K562 (cell line): ENCODE data around the gene MTA1. TPM values are rescaled to one million over a fixed set of nuclear protein-coding genes. Genes with fewer than 3 reads are reported as not detected.

ENCODE experiments used
- ATAC-seq: fragments of 200-7000 bp; cut with Tn5 transposase; 3 replicates; pipeline ENCODE4 v1.9.1; 2020; ENCODE audit warnings: moderate library complexity
- BruUV-seq: library from RNA; stranded (reverse); fragments of 400-500 nt; replicated peaks from 2 replicates; lab custom pipeline; 2021; lab: Mats Ljungman, UMichigan
- CTCF ChIA-PET: fragments of 300-600 bp; formaldehyde crosslinking; extraction: SDS; loops from one replicate; lab custom pipeline; 2021; ENCODE audit warnings: low intra/inter-chr PET ratio; lab: Yijun Ruan, JAX
- POLR2A ChIA-PET: fragments of 300-600, 350-650 bp; sonication (Branson Sonifier 250); formaldehyde crosslinking; extraction: SDS; loops from one replicate; lab custom pipeline; 2021; ENCODE audit warnings: antibody characterized with exemption, inconsistent platforms; lab: Yijun Ruan, JAX
- DNase-seq, 4 experiments: peaks; one replicate each; pipeline versions ENCODE4 v3.0.0 to v3.0.0-alpha.2; 2011 to 2018; ENCODE audit warnings: low spot score in 3 of 4, mixed read lengths in 3 of 4; ENCODE audit errors: extremely low read depth in 1 of 4
- FAIRE-seq: peaks from 2 replicates; lab custom pipeline; 2011; peaks lifted over from hg19 to GRCh38; lab: Jason Lieb, UNC
- H2AFZ ChIP-seq: 2 replicates; pipeline ENCODE4 v1.6.0; 2011; ENCODE audit warnings: low read depth, low read length, control low read depth, inconsistent platforms
- H3K27ac ChIP-seq: fragments of 200-600 bp; 3 replicates; pipeline ENCODE4 v1.8.0; 2011; ENCODE audit warnings: low read depth, mild to moderate bottlenecking, control low read depth, inconsistent platforms, low read length, moderate library complexity, mixed read lengths; ENCODE audit errors: extremely low read depth
- H3K27me3 ChIP-seq, 2 experiments: fragments of 300-600 bp in 1 of 2; 2 replicates in 1 of 2; 3 replicates in 1 of 2; pipeline versions ENCODE4 v1.6.0 to v1.8.0; 2011; ENCODE audit warnings: inconsistent platforms in 2 of 2, low read length in 2 of 2, mild to moderate bottlenecking in 1 of 2, mixed read lengths in 1 of 2, moderate library complexity in 1 of 2; ENCODE audit not compliant: control insufficient read depth in 2 of 2, insufficient read depth in 2 of 2
- H3K36me3 ChIP-seq: fragments of 300-600 bp; 3 replicates; pipeline ENCODE4 v1.8.0; 2011; ENCODE audit warnings: mild to moderate bottlenecking, low read length, inconsistent platforms; ENCODE audit not compliant: control insufficient read depth, insufficient read depth
- H3K4me1 ChIP-seq, 2 experiments: fragments of 200-600 bp in 1 of 2; replicated peaks in 1 of 2; 2 replicates in 1 of 2; 3 replicates in 1 of 2; pipeline versions ENCODE4 v1.5.1 to v1.8.0; 2011; ENCODE audit warnings: inconsistent platforms in 2 of 2, low read length in 2 of 2, mild to moderate bottlenecking in 1 of 2, mixed read lengths in 1 of 2, moderate library complexity in 1 of 2; ENCODE audit not compliant: control insufficient read depth in 2 of 2, insufficient read depth in 2 of 2
- H3K4me2 ChIP-seq: 2 replicates; pipeline ENCODE4 v1.6.1; 2011; ENCODE audit warnings: low read length, control low read depth, inconsistent platforms, mixed read lengths; ENCODE audit not compliant: insufficient read depth
- H3K4me3 ChIP-seq: fragments of 200-600 bp; sonication (generic), shearing (Covaris generic); 2 replicates; pipeline ENCODE4 v1.5.1; 2016; ENCODE audit warnings: control low read depth, inconsistent platforms
- H3K79me2 ChIP-seq: fragments of 200-600 bp; 3 replicates; pipeline ENCODE4 v1.8.0; 2011; ENCODE audit warnings: low read length, inconsistent platforms; ENCODE audit not compliant: control insufficient read depth, insufficient read depth
- H3K9ac ChIP-seq, 2 experiments: 2 replicates each; pipeline versions ENCODE4 v1.6.0 to v1.6.1; 2011; ENCODE audit warnings: low read depth in 2 of 2, low read length in 2 of 2, control low read depth in 1 of 2, inconsistent platforms in 1 of 2, mild to moderate bottlenecking in 1 of 2, mixed read lengths in 1 of 2; ENCODE audit not compliant: insufficient read depth in 1 of 2
- H3K9me1 ChIP-seq: one replicate; pipeline ENCODE4 v1.6.0; 2011; ENCODE audit warnings: inconsistent platforms, mild to moderate bottlenecking, low read length, moderate library complexity; ENCODE audit not compliant: control insufficient read depth, insufficient read depth
- H3K9me3 ChIP-seq: replicated peaks from 2 replicates; pipeline ENCODE4 v1.5.1; 2011; ENCODE audit warnings: low read depth, low read length, inconsistent platforms; ENCODE audit not compliant: control insufficient read depth, insufficient read depth
- H4K20me1 ChIP-seq: replicated peaks from 2 replicates; pipeline ENCODE4 v1.6.1; 2011; ENCODE audit warnings: low read length, inconsistent platforms, mixed read lengths; ENCODE audit not compliant: control insufficient read depth, insufficient read depth
- SMAD3 ChIP-seq: fragments of 450-650 bp; formaldehyde crosslinking; conservative IDR thresholded peaks from 2 replicates; pipeline ENCODE4 v1.4.0; 2020; ENCODE audit warnings: mild to moderate bottlenecking
- SPI1 ChIP-seq: IDR thresholded peaks from 2 replicates; pipeline ENCODE4 v1.6.1; 2011; ENCODE audit warnings: low read depth, low read length, control low read depth, borderline replicate concordance
- XRCC4 ChIP-seq: IDR thresholded peaks from one replicate; pipeline ENCODE4 v1.6.1; 2011; ENCODE audit not compliant: insufficient read depth, insufficient read length; ENCODE audit errors: extremely low read depth
- ZNF12 ChIP-seq: sonication (generic); formaldehyde crosslinking; IDR thresholded peaks from 2 replicates; pipeline ENCODE4 v1.4.0; 2020; ENCODE audit warnings: mild to moderate bottlenecking, missing genetic modification reagents
- ZNF407 ChIP-seq: fragments of 450-650 bp; IDR thresholded peaks from 2 replicates; pipeline ENCODE4 v1.6.1; 2016; ENCODE audit warnings: low read depth
- ZSCAN29 ChIP-seq: fragments of 450-650 bp; IDR thresholded peaks from 2 replicates; pipeline ENCODE4 v1.6.1; 2017
- WGBS: fragments of 100-300 bp; shearing (Covaris generic); methylation state at CpG from one replicate; pipeline ENCODE4 v1.1.6; 2016; ENCODE audit warnings: low coverage, mixed read lengths; ENCODE audit not compliant: insufficient coverage; ENCODE audit errors: missing lambda C conversion rate; 5-methylcytosine and 5-hydroxymethylcytosine counted together
- in situ Hi-C: fragments of 300-500 bp; cut with MboI; formaldehyde crosslinking; loops from 4 replicates; pipeline ENCODE4 v1.15.0; 2018; ENCODE audit warnings: inconsistent platforms, mixed read lengths
- intact Hi-C: fragments of 100-400 bp; cut with micrococcal nuclease; formaldehyde crosslinking; loops from 2 replicates; pipeline ENCODE4 v1.14.2; 2022
- polyA plus RNA-seq, 8 experiments: library from polyadenylated mRNA; depleted of rRNA in 4 of 8; stranded (reverse) in 5 of 8; unstranded in 3 of 8; fragments of >200 nt; fragmentation: Nextera tagmentation in 2 of 8; fragmentation: Illumina TruSeq in 1 of 8; extraction: Ambion mirVana in 2 of 8; extraction: Trizol in 1 of 8; gene quantifications; 2 replicates each; pipeline versions ENCODE4 v1.2.1 to v1.2.3, GENCODE V29; 2011 to 2014; ENCODE audit warnings: inconsistent platforms in 1 of 8, missing spikeins in 1 of 8
- total RNA-seq, 7 experiments: library from RNA; depleted of rRNA in 6 of 7; stranded (reverse); fragments of >200 nt in 6 of 7; fragmentation: Illumina TruSeq in 2 of 7; extraction: Trizol in 2 of 7; gene quantifications; 2 replicates each; pipeline versions ENCODE4 v1.2.1 to v1.2.3, GENCODE V29; 2011 to 2021; ENCODE audit warnings: low replicate concordance in 1 of 7
- TF ChIP-seq, protein P1 (sequence below): fragments of 450-650 bp; IDR thresholded peaks from 2 replicates; pipeline ENCODE4 v1.6.1; 2017; ENCODE audit warnings: antibody characterized with exemption

Gene MTA1
- total and polyA plus RNA-seq, 9 of the 15 experiments (the other 6 are each of a cell fraction or from before 2014, with no cell fraction given) = 0.13 to 118 (median 32.3) TPM

DNA sequence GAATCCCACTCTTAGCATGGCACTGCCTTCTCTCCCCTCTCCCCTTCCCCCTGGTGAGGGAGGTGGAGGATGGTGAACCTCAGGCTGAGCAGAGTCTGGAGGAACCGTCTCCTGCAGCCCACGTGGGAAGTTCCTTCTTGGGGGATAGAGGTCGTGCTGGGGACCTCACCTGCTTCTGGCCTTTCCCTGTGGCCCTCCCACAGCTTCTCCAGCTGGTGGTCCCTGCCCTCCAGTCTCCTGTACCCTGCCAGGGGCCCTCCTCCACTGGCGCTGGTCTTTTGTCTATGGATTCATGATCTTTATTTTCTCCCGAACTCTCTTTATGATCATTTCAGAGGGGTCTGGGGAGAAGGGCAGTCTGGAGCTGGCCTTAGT, 9.0 kb upstream of the MTA1 start:
- in situ Hi-C loops (no loop called here), intact Hi-C loops (no loop called here)
- Histone ChIP-seq H3K9ac (peak overlapping the region in 1 of 2 experiments; percentile 85; a peak in 2 of 4 replicates), H4K20me1 (no peaks in the 10 kb centered on the region), H3K27me3 (peaks cover 0 to 10% of the 10 kb centered on the region in 2 experiments; a peak in 1 of 5 replicates), H3K4me1 (peaks cover 0 to 30% of the 10 kb centered on the region in 2 experiments; a peak in 3 of 5 replicates), H3K9me3 (no peaks in the 10 kb centered on the region), H2AFZ (no peak overlapping the region), H3K4me2 (peak overlapping the region; percentile 55; the same call in 1 of the 2 replicates), H3K4me3 (no peak overlapping the region), H3K79me2 (no peaks in the 10 kb centered on the region), H3K27ac (no peak overlapping the region), H3K36me3 (no peaks in the 10 kb centered on the region), H3K9me1 (no peaks in the 10 kb centered on the region)
- ATAC-seq (no peak), DNase-seq (no peak), FAIRE-seq (no peak)
- BruUV-seq = no TSS peak
- ChIA-PET CTCF (no interaction called here), POLR2A (no interaction called here)
- no peak for TF ChIP-seq ZSCAN29
- no peak for TF ChIP-seq ZNF407
- no peak for TF ChIP-seq SPI1
- no peak for TF ChIP-seq ZNF12 (CRISPR knock-in tag)
- TF ChIP-seq XRCC4 = no peak
- no peak for TF ChIP-seq SMAD3 (CRISPR knock-in tag)
- TF ChIP-seq, protein P1, sequence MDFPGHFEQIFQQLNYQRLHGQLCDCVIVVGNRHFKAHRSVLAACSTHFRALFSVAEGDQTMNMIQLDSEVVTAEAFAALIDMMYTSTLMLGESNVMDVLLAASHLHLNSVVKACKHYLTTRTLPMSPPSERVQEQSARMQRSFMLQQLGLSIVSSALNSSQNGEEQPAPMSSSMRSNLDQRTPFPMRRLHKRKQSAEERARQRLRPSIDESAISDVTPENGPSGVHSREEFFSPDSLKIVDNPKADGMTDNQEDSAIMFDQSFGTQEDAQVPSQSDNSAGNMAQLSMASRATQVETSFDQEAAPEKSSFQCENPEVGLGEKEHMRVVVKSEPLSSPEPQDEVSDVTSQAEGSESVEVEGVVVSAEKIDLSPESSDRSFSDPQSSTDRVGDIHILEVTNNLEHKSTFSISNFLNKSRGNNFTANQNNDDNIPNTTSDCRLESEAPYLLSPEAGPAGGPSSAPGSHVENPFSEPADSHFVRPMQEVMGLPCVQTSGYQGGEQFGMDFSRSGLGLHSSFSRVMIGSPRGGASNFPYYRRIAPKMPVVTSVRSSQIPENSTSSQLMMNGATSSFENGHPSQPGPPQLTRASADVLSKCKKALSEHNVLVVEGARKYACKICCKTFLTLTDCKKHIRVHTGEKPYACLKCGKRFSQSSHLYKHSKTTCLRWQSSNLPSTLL = no peak
- 69% methylated on average over 3 of the region's 5 CpGs for WGBS
